Stimulated activated naive CD8-positive, alpha-beta T cell treated with anti-CD3 and anti-CD28 coated beads, Interleukin-15, Interleukin-2, amounts not matched to agents 100 ng/mL and 50 ng/mL, for 24 hours (primary cell): ENCODE results near the gene FMO5.
"Not testable (repeated sequence)": the region's sequence is repeated elsewhere in the genome, so short reads cannot be mapped to it uniquely, and the experiment has no call there.

ENCODE experiments used
- H3K27ac Mint-ChIP-seq: one replicate; pipeline ENCODE4 v1.8.0; 2021; ENCODE audit warnings: mild to moderate bottlenecking, mixed read lengths
- H3K27me3 Mint-ChIP-seq: one replicate; pipeline ENCODE4 v1.8.0; 2021; ENCODE audit warnings: mixed read lengths
- H3K36me3 Mint-ChIP-seq: one replicate; pipeline ENCODE4 v1.8.0; 2021; ENCODE audit warnings: low read depth, mixed read lengths
- H3K4me1 Mint-ChIP-seq: one replicate; pipeline ENCODE4 v1.8.0; 2021; ENCODE audit warnings: low read depth, mixed read lengths
- H3K4me3 Mint-ChIP-seq: one replicate; pipeline ENCODE4 v1.8.0; 2021; ENCODE audit warnings: mild to moderate bottlenecking, mixed read lengths
- H3K9me3 Mint-ChIP-seq: one replicate; pipeline ENCODE4 v1.8.0; 2021; ENCODE audit warnings: mixed read lengths

Gene FMO5

DNA sequence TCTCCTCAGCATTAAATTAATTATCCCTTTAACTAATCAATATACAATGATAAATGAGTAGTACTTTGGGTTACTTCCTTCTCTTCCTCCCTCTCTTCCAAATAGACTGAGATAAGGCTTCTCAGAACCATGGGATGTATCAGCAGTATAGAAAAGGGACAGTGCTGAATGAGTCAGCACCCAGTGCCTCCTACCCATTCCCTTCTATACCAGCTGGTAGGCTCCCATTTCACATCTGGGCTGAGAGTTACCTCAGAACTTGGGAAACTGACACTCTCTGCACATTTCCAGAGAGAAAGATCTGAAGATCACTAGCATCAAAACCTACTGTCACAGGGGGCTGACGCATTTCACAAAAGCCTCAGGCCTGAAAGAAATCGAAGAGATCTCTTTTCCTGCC lies 68.0 kb downstream of the FMO5 start:
- H3K36me3 Mint-ChIP-seq = peaks cover 49% of the 10 kb centered on the region
- not testable (repeated sequence) for H3K9me3 Mint-ChIP-seq, H3K4me1 Mint-ChIP-seq, H3K27ac Mint-ChIP-seq, H3K4me3 Mint-ChIP-seq, H3K27me3 Mint-ChIP-seq

DNA sequence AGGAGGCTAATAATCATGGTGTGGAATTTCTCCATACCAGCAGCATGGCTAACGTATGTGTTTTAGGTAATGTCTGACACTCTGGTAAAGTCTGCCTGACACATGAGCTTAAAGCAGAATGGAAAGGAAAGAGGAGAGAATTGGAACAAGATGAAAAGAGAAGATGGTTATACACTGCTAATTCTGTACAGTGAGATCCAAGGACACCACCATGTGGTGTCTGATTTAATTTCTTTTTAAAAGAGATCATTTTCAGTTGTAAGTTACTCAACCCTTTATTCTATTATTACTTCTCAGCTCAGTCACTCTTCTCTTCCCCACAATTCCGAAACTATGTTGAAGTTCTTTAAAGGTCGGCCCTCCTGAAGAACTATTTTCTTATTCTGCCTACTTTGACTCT lies 68.5 kb downstream of the FMO5 start:
- H3K4me3 Mint-ChIP-seq = no peak overlapping the region
- no peaks in the 10 kb centered on the region for H3K27me3 Mint-ChIP-seq
- no peaks in the 10 kb centered on the region for H3K9me3 Mint-ChIP-seq
- H3K4me1 Mint-ChIP-seq = no peaks in the 10 kb centered on the region
- peaks cover 49% of the 10 kb centered on the region for H3K36me3 Mint-ChIP-seq
- H3K27ac Mint-ChIP-seq = no peak overlapping the region

DNA sequence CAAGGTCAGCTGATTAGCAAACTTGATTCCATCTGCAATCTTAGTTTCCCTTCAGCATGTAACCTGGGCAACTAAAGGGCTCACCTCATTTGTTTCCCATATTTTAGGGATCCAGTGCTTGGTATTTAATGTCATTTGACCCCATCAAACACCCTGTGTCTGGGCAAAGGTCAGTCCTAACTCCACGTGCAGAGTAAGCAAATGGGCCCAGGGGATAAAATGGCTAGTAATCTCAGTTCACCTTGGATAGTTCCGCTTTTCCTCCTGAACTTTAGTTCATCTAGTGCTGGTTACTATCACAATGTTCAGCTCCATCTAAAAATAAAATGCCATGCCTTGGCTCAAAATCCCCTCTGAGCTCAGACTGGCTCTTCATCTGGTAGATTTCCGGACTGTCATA lies 72.4 kb downstream of the FMO5 start:
- no peak overlapping the region for H3K27ac Mint-ChIP-seq
- no peaks in the 10 kb centered on the region for H3K9me3 Mint-ChIP-seq
- H3K4me3 Mint-ChIP-seq = no peak overlapping the region
- H3K27me3 Mint-ChIP-seq = no peaks in the 10 kb centered on the region
- H3K36me3 Mint-ChIP-seq = peaks cover 26% of the 10 kb centered on the region
- H3K4me1 Mint-ChIP-seq = no peaks in the 10 kb centered on the region

DNA sequence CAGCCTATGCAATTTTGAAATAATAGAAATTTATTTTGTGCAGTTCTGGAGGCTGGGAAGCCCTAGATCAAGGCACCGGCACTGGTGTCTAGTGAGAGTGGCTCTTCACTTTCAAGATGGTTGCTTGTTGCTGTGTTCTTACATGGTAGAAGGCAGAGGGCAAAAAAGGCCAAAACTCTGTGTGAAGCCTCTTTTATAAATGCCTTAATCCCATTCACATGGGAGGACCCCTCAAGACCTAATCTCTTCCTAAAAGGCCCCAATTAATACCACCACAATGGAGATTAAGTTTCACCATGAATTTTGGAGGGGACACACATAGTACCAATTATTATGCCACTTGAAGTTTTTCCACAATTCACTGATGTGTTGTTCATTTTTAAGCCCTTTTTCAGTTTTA lies 73.9 kb downstream of the FMO5 start:
- Mint-ChIP-seq H3K36me3 (peaks cover 12% of the 10 kb centered on the region), H3K27me3 (no peaks in the 10 kb centered on the region), H3K9me3 (no peaks in the 10 kb centered on the region), H3K4me3 (no peak overlapping the region), H3K27ac (no peak overlapping the region), H3K4me1 (no peaks in the 10 kb centered on the region)

DNA sequence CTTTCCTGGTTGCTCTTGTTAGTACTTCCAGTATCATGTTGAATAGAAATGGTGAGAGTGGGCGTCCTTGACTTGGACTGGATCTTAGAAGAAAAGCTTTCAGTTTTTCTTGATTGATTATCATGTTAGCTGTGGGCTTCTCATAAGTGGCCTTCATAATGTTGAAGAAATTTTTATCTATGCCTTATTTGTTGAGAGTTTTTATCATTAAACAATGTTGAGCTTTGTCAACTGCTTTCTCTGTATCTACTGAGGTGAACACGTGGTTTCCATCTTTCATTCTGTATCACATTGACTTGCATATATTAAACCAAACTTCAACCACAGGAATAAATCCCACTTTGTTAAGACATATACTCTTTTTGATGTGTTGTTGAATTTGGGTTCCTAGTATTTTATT lies 82.3 kb downstream of the FMO5 start:
- H3K4me1 Mint-ChIP-seq = no peaks in the 10 kb centered on the region
- no peak overlapping the region for H3K4me3 Mint-ChIP-seq
- H3K36me3 Mint-ChIP-seq = no peaks in the 10 kb centered on the region
- no peaks in the 10 kb centered on the region for H3K9me3 Mint-ChIP-seq
- no peak overlapping the region for H3K27ac Mint-ChIP-seq
- peaks cover 40% of the 10 kb centered on the region for H3K27me3 Mint-ChIP-seq
